ENCODE measurements around the gene THADA.

The THADA gene

GRCh38 chr2:43474273-43474672, 121.6 kb downstream of the THADA start:
- no peak overlapping the region for H3K4me3 ChIP-seq (ENCODE audit: low read depth, low read length, poor library complexity, severe bottlenecking)
- no peaks in the 10 kb centered on the region for H3K9me3 ChIP-seq (ENCODE audit: low read length)
- H3K27me3 ChIP-seq (ENCODE audit: insufficient read depth, low read length) = no peaks in the 10 kb centered on the region
- H3K4me1 ChIP-seq (ENCODE audit: insufficient read depth, low read length, severe bottlenecking) = no peaks in the 10 kb centered on the region
- H3K9me2 ChIP-seq (ENCODE audit: low read depth, low read length) = no peaks in the 10 kb centered on the region
- H3F3A ChIP-seq (ENCODE audit: insufficient read depth, low read length) = no peaks in the 10 kb centered on the region
- no peaks in the 10 kb centered on the region for H3K36me3 ChIP-seq (ENCODE audit: insufficient read depth, low read length)
- H4K20me1 ChIP-seq (ENCODE audit: insufficient read depth, low read length) = no peaks in the 10 kb centered on the region
- H3K27ac ChIP-seq (ENCODE audit: low read depth, low read length, poor library complexity, severe bottlenecking) = no peak overlapping the region
- H3K4me2 ChIP-seq (ENCODE audit: low read length) = no peak overlapping the region
- H3K9ac ChIP-seq (ENCODE audit: low read length) = no peak overlapping the region
- no peak overlapping the region for H2AFZ ChIP-seq (ENCODE audit: low read length)
- H3K79me2 ChIP-seq (ENCODE audit: insufficient read depth, low read length) = no peaks in the 10 kb centered on the region
- TF ChIP-seq EZH2 (IDR thresholded peaks at IDR 0.05; ENCODE audit: borderline replicate concordance, low read length) = no peak
- TF ChIP-seq, protein P1, sequence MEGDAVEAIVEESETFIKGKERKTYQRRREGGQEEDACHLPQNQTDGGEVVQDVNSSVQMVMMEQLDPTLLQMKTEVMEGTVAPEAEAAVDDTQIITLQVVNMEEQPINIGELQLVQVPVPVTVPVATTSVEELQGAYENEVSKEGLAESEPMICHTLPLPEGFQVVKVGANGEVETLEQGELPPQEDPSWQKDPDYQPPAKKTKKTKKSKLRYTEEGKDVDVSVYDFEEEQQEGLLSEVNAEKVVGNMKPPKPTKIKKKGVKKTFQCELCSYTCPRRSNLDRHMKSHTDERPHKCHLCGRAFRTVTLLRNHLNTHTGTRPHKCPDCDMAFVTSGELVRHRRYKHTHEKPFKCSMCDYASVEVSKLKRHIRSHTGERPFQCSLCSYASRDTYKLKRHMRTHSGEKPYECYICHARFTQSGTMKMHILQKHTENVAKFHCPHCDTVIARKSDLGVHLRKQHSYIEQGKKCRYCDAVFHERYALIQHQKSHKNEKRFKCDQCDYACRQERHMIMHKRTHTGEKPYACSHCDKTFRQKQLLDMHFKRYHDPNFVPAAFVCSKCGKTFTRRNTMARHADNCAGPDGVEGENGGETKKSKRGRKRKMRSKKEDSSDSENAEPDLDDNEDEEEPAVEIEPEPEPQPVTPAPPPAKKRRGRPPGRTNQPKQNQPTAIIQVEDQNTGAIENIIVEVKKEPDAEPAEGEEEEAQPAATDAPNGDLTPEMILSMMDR (IDR thresholded peaks at IDR 0.05; ENCODE audit: low read length) = no peak

GRCh38 chr2:43473767-43474166, 122.1 kb downstream of the THADA start:
- Histone ChIP-seq H4K20me1 (ENCODE audit: insufficient read depth, low read length) (no peaks in the 10 kb centered on the region), H3K4me1 (ENCODE audit: insufficient read depth, low read length, severe bottlenecking) (no peaks in the 10 kb centered on the region), H2AFZ (ENCODE audit: low read length) (no peak overlapping the region), H3K4me2 (ENCODE audit: low read length) (no peak overlapping the region), H3K27me3 (ENCODE audit: insufficient read depth, low read length) (no peaks in the 10 kb centered on the region), H3K9me2 (ENCODE audit: low read depth, low read length) (no peaks in the 10 kb centered on the region), H3K4me3 (ENCODE audit: low read depth, low read length, poor library complexity, severe bottlenecking) (no peak overlapping the region), H3K9ac (ENCODE audit: low read length) (no peak overlapping the region), H3K36me3 (ENCODE audit: insufficient read depth, low read length) (no peaks in the 10 kb centered on the region), H3K9me3 (ENCODE audit: low read length) (no peaks in the 10 kb centered on the region), H3K79me2 (ENCODE audit: insufficient read depth, low read length) (no peaks in the 10 kb centered on the region), H3F3A (ENCODE audit: insufficient read depth, low read length) (no peaks in the 10 kb centered on the region), H3K27ac (ENCODE audit: low read depth, low read length, poor library complexity, severe bottlenecking) (no peak overlapping the region)
- TF ChIP-seq EZH2 (IDR thresholded peaks at IDR 0.05; ENCODE audit: borderline replicate concordance, low read length) = no peak
- TF ChIP-seq, protein P1 (IDR thresholded peaks at IDR 0.05; ENCODE audit: low read length) = no peak

GRCh38 chr2:43472527-43473194, 123.2 kb downstream of the THADA start:
- H3K79me2 ChIP-seq (ENCODE audit: insufficient read depth, low read length) = no peaks in the 10 kb centered on the region
- H3K4me1 ChIP-seq (ENCODE audit: insufficient read depth, low read length, severe bottlenecking) = no peaks in the 10 kb centered on the region
- H2AFZ ChIP-seq (ENCODE audit: low read length) = no peak overlapping the region
- TF ChIP-seq EZH2 (IDR thresholded peaks at IDR 0.05; ENCODE audit: borderline replicate concordance, low read length) = no peak
- TF ChIP-seq, protein P1 (IDR thresholded peaks at IDR 0.05; ENCODE audit: low read length) = no peak
- H3K27ac ChIP-seq (ENCODE audit: low read depth, low read length, poor library complexity, severe bottlenecking) = no peak overlapping the region
- no peak overlapping the region for H3K4me2 ChIP-seq (ENCODE audit: low read length)
- H3F3A ChIP-seq (ENCODE audit: insufficient read depth, low read length) = no peaks in the 10 kb centered on the region
- H3K36me3 ChIP-seq (ENCODE audit: insufficient read depth, low read length) = no peaks in the 10 kb centered on the region
- no peak overlapping the region for H3K9ac ChIP-seq (ENCODE audit: low read length)
- no peak overlapping the region for H3K4me3 ChIP-seq (ENCODE audit: low read depth, low read length, poor library complexity, severe bottlenecking)
- H3K9me2 ChIP-seq (ENCODE audit: low read depth, low read length) = no peaks in the 10 kb centered on the region
- no peaks in the 10 kb centered on the region for H3K27me3 ChIP-seq (ENCODE audit: insufficient read depth, low read length)
- H3K9me3 ChIP-seq (ENCODE audit: low read length) = no peaks in the 10 kb centered on the region
- no peaks in the 10 kb centered on the region for H4K20me1 ChIP-seq (ENCODE audit: insufficient read depth, low read length)
